ENCODE data around the gene ADAM15. TPM values are rescaled to one million over a fixed set of nuclear protein-coding genes. Genes with fewer than 3 reads are reported as not detected.

The ADAM15 gene
- total and polyA plus RNA-seq, 4 donors: 10.8 to 26.8 (median 17.5) TPM

DNA sequence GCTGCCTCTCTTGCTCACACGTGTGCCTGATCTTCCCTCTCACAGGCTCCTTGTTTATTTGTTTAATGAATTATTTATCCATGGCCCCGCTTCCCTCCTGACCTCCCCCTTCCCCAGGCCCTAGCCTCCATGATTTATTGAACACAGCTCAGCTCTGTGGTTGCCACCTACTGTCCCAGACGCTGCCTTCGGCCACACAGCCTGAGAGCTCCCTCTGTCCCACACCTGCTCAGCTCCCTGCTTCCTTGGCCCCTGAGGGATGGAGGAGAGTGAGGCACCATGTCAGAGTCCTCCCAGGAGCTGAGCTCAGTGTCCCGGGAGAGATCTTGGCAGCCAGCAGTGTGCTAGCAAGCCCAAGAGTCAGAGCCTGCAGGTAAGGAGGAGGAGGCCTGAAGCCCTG lies 24.4 kb downstream of the ADAM15 start:
- no peak overlapping the region for H3K27ac ChIP-seq (ENCODE audit: low read depth in 1 of 2, low read length in 2 of 2)
- TF ChIP-seq TAF1 (conservative IDR thresholded peaks at IDR 0.05) (no peak), FOXA1 (IDR thresholded peaks at IDR 0.05) (no peak), RXRA (IDR thresholded peaks at IDR 0.05) (no peak)
- no peaks in the 10 kb centered on the region for H3K27me3 ChIP-seq (ENCODE audit: control insufficient read depth in 4 of 4, insufficient read depth in 4 of 4, low read length in 3 of 4)
- 76% methylated on average over 5 of the region's 5 CpGs for WGBS
- H3K36me3 ChIP-seq (ENCODE audit: control insufficient read depth in 4 of 4, insufficient read depth in 3 of 4, low read depth in 1 of 4, low read length in 3 of 4): no peaks in the 10 kb centered on the region
- DNase-seq (ENCODE audit: low spot score): no peak
- peaks cover 12 to 28% (median 20%) of the 10 kb centered on the region in 4 donors for H3K4me1 ChIP-seq (ENCODE audit: control insufficient read depth in 4 of 4, insufficient read depth in 4 of 4, low read length in 3 of 4)
- H3K9me3 ChIP-seq (ENCODE audit: control insufficient read depth in 4 of 4, low read length in 3 of 4): no peaks in the 10 kb centered on the region
- H3K9ac ChIP-seq (ENCODE audit: low read depth in 1 of 2, low read length in 2 of 2): no peak overlapping the region
- H3K4me3 ChIP-seq (ENCODE audit: low read depth in 1 of 3, low read length in 3 of 3): no peak overlapping the region

DNA sequence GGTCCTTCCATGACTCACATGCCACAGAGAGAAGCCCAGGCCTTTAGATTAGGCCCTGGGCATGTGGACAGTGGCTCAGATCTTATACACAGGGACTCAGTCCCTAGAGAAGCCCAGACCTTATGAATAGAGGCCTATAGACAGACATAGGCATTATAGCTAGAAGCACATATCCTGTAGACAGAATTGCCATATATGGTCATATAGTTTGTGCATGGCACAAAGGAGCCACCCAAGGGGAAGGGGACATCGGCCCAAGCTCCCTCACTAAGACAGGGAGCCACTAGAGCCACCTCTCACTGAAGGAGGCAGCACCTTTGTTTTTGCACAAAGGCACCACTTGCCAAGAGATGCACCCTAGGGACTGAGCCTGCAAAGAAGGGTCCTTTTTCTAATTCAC lies 25.3 kb downstream of the ADAM15 start:
- DNase-seq (ENCODE audit: low spot score): no peak
- H3K9ac ChIP-seq (ENCODE audit: low read depth in 1 of 2, low read length in 2 of 2): no peak overlapping the region
- H3K9me3 ChIP-seq (ENCODE audit: control insufficient read depth in 4 of 4, low read length in 3 of 4): no peaks in the 10 kb centered on the region
- no peaks in the 10 kb centered on the region for H3K36me3 ChIP-seq (ENCODE audit: control insufficient read depth in 4 of 4, insufficient read depth in 3 of 4, low read depth in 1 of 4, low read length in 3 of 4)
- peaks cover 15 to 26% (median 21%) of the 10 kb centered on the region in 4 donors for H3K4me1 ChIP-seq (ENCODE audit: control insufficient read depth in 4 of 4, insufficient read depth in 4 of 4, low read length in 3 of 4)
- 85% methylated on average over 1 of the region's 1 CpG for WGBS
- no peak overlapping the region for H3K4me3 ChIP-seq (ENCODE audit: low read depth in 1 of 3, low read length in 3 of 3)
- H3K27ac ChIP-seq (ENCODE audit: low read depth in 1 of 2, low read length in 2 of 2): no peak overlapping the region
- H3K27me3 ChIP-seq (ENCODE audit: control insufficient read depth in 4 of 4, insufficient read depth in 4 of 4, low read length in 3 of 4): peaks cover 0 to 4% (median 2%) of the 10 kb centered on the region in 4 donors
- TF ChIP-seq, protein P1, sequence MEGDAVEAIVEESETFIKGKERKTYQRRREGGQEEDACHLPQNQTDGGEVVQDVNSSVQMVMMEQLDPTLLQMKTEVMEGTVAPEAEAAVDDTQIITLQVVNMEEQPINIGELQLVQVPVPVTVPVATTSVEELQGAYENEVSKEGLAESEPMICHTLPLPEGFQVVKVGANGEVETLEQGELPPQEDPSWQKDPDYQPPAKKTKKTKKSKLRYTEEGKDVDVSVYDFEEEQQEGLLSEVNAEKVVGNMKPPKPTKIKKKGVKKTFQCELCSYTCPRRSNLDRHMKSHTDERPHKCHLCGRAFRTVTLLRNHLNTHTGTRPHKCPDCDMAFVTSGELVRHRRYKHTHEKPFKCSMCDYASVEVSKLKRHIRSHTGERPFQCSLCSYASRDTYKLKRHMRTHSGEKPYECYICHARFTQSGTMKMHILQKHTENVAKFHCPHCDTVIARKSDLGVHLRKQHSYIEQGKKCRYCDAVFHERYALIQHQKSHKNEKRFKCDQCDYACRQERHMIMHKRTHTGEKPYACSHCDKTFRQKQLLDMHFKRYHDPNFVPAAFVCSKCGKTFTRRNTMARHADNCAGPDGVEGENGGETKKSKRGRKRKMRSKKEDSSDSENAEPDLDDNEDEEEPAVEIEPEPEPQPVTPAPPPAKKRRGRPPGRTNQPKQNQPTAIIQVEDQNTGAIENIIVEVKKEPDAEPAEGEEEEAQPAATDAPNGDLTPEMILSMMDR (IDR thresholded peaks at IDR 0.05; ENCODE audit: low read depth, low read length, missing input control): no peak
- TF ChIP-seq EGR1 (IDR thresholded peaks at IDR 0.05; ENCODE audit: low read depth in 2 of 2) (no peak), TAF1 (conservative IDR thresholded peaks at IDR 0.05) (no peak), RAD21 (IDR thresholded peaks at IDR 0.05) (no peak), FOXA1 (IDR thresholded peaks at IDR 0.05) (no peak), RXRA (IDR thresholded peaks at IDR 0.05) (no peak), GABPA (IDR thresholded peaks at IDR 0.05 in 1 of 2, conservative IDR thresholded peaks at IDR 0.05 in 1 of 2) (no peak), HNF4A (conservative IDR thresholded peaks at IDR 0.05) (no peak)
- TF ChIP-seq, protein P2, sequence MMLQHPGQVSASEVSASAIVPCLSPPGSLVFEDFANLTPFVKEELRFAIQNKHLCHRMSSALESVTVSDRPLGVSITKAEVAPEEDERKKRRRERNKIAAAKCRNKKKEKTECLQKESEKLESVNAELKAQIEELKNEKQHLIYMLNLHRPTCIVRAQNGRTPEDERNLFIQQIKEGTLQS (IDR thresholded peaks at IDR 0.05): no peak
- TF ChIP-seq, protein P3, sequence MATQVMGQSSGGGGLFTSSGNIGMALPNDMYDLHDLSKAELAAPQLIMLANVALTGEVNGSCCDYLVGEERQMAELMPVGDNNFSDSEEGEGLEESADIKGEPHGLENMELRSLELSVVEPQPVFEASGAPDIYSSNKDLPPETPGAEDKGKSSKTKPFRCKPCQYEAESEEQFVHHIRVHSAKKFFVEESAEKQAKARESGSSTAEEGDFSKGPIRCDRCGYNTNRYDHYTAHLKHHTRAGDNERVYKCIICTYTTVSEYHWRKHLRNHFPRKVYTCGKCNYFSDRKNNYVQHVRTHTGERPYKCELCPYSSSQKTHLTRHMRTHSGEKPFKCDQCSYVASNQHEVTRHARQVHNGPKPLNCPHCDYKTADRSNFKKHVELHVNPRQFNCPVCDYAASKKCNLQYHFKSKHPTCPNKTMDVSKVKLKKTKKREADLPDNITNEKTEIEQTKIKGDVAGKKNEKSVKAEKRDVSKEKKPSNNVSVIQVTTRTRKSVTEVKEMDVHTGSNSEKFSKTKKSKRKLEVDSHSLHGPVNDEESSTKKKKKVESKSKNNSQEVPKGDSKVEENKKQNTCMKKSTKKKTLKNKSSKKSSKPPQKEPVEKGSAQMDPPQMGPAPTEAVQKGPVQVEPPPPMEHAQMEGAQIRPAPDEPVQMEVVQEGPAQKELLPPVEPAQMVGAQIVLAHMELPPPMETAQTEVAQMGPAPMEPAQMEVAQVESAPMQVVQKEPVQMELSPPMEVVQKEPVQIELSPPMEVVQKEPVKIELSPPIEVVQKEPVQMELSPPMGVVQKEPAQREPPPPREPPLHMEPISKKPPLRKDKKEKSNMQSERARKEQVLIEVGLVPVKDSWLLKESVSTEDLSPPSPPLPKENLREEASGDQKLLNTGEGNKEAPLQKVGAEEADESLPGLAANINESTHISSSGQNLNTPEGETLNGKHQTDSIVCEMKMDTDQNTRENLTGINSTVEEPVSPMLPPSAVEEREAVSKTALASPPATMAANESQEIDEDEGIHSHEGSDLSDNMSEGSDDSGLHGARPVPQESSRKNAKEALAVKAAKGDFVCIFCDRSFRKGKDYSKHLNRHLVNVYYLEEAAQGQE (IDR thresholded peaks at IDR 0.05): no peak
- TF ChIP-seq, protein P4, sequence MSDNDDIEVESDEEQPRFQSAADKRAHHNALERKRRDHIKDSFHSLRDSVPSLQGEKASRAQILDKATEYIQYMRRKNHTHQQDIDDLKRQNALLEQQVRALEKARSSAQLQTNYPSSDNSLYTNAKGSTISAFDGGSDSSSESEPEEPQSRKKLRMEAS (IDR thresholded peaks at IDR 0.05): no peak

DNA sequence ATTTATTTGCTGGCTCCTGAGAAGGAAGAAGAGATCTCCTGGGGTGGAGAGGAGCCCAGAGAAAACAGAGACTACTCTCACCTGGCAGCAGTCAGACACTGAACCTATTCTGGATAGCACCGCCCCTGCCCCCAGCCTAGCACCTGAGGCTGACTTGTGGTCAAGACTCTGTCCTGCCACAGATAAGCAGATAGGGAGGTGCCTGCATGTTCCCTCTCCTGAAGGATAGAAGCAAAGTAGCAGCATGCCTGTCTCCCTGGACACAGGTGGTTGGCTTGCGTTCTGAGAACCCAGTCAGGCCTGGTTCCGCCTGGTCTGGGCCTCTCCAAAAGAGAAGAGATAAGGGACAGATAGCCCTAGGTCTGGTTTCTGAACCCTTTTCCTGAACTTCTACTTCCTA lies 26.2 kb downstream of the ADAM15 start:
- Histone ChIP-seq H3K36me3 (ENCODE audit: control insufficient read depth in 4 of 4, insufficient read depth in 3 of 4, low read depth in 1 of 4, low read length in 3 of 4) (no peaks in the 10 kb centered on the region), H3K27ac (ENCODE audit: low read depth in 1 of 2, low read length in 2 of 2) (no peak overlapping the region), H3K4me3 (ENCODE audit: low read depth in 1 of 3, low read length in 3 of 3) (no peak overlapping the region), H3K27me3 (ENCODE audit: control insufficient read depth in 4 of 4, insufficient read depth in 4 of 4, low read length in 3 of 4) (peaks cover 0 to 7% (median 4%) of the 10 kb centered on the region in 4 donors), H3K9ac (ENCODE audit: low read depth in 1 of 2, low read length in 2 of 2) (no peak overlapping the region), H3K9me3 (ENCODE audit: control insufficient read depth in 4 of 4, low read length in 3 of 4) (no peaks in the 10 kb centered on the region), H3K4me1 (ENCODE audit: control insufficient read depth in 4 of 4, insufficient read depth in 4 of 4, low read length in 3 of 4) (peaks cover 16 to 35% (median 29%) of the 10 kb centered on the region in 4 donors)
- DNase-seq (ENCODE audit: low spot score): no peak
- TF ChIP-seq RXRA (IDR thresholded peaks at IDR 0.05): no peak
- no peak for TF ChIP-seq GABPA (IDR thresholded peaks at IDR 0.05 in 1 of 2, conservative IDR thresholded peaks at IDR 0.05 in 1 of 2)
- TF ChIP-seq FOXA2 (IDR thresholded peaks at IDR 0.05): no peak
- TF ChIP-seq JUND (IDR thresholded peaks at IDR 0.05): no peak
- WGBS: 89% methylated on average over 3 of the region's 3 CpGs
